ENCODE measurements around the gene TMEM138.

- TF ChIP-seq, protein P1, sequence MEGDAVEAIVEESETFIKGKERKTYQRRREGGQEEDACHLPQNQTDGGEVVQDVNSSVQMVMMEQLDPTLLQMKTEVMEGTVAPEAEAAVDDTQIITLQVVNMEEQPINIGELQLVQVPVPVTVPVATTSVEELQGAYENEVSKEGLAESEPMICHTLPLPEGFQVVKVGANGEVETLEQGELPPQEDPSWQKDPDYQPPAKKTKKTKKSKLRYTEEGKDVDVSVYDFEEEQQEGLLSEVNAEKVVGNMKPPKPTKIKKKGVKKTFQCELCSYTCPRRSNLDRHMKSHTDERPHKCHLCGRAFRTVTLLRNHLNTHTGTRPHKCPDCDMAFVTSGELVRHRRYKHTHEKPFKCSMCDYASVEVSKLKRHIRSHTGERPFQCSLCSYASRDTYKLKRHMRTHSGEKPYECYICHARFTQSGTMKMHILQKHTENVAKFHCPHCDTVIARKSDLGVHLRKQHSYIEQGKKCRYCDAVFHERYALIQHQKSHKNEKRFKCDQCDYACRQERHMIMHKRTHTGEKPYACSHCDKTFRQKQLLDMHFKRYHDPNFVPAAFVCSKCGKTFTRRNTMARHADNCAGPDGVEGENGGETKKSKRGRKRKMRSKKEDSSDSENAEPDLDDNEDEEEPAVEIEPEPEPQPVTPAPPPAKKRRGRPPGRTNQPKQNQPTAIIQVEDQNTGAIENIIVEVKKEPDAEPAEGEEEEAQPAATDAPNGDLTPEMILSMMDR (IDR thresholded peaks at IDR 0.05) = no peak
- TF ChIP-seq EZH2 (IDR thresholded peaks at IDR 0.05) (no peak), EZH2phosphoT487 (IDR thresholded peaks at IDR 0.05) (no peak)
Observed at GRCh38 chr11:61416941-61417340, 54.8 kb downstream of the TMEM138 start.
